ENCODE results near the gene CUEDC1. TPM values are rescaled to one million over a fixed set of nuclear protein-coding genes. Genes with fewer than 3 reads are reported as not detected.

Gene CUEDC1
- total and polyA plus RNA-seq, 9 of the 15 experiments (the other 6 are each of a cell fraction or from before 2014, with no cell fraction given) = 0.20 to 4.1 (median 1.6) TPM; not detected in 1

DNA sequence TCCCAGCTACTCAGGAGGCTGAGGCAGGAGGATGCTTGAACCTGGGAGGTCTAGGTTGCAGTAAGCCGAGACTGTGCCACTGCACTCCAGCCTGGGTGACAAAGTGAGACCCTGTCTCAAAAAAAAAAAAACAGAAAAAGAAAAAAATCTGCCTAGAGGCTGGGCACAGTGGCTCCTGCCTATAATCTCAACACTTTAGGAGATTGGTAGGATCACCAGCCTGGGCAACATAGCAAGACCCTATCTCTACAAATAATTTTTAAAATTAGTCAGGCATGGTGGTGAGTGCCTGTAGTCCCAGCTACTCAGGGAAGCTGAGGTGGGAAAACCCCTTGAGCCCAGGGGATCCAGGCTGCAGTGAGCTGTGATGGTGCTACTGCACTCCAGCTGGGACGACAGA, 17.7 kb downstream of the CUEDC1 start (continued):
- TF ChIP-seq ZNF12 (CRISPR knock-in tag; IDR thresholded peaks at IDR 0.05) (no peak), HDAC2 (IDR thresholded peaks at IDR 0.05) (no peak), FOSL1 (tag; conservative IDR thresholded peaks at IDR 0.05) (no peak), KDM4B (IDR thresholded peaks at IDR 0.05; ENCODE audit: borderline replicate concordance in 2 of 2, low read depth in 1 of 2) (no peak), FOXK2 (conservative IDR thresholded peaks at IDR 0.05 in 1 of 2, IDR thresholded peaks at IDR 0.05 in 1 of 2; ENCODE audit: low read depth in 2 of 2) (no peak), GABPB1 (CRISPR knock-in tag; IDR thresholded peaks at IDR 0.05) (no peak), PTRF (tag; IDR thresholded peaks at IDR 0.05) (no peak), ZNF224 (CRISPR knock-in tag; IDR thresholded peaks at IDR 0.05) (no peak), CAMTA2 (CRISPR knock-in tag; conservative IDR thresholded peaks at IDR 0.05) (no peak)

DNA sequence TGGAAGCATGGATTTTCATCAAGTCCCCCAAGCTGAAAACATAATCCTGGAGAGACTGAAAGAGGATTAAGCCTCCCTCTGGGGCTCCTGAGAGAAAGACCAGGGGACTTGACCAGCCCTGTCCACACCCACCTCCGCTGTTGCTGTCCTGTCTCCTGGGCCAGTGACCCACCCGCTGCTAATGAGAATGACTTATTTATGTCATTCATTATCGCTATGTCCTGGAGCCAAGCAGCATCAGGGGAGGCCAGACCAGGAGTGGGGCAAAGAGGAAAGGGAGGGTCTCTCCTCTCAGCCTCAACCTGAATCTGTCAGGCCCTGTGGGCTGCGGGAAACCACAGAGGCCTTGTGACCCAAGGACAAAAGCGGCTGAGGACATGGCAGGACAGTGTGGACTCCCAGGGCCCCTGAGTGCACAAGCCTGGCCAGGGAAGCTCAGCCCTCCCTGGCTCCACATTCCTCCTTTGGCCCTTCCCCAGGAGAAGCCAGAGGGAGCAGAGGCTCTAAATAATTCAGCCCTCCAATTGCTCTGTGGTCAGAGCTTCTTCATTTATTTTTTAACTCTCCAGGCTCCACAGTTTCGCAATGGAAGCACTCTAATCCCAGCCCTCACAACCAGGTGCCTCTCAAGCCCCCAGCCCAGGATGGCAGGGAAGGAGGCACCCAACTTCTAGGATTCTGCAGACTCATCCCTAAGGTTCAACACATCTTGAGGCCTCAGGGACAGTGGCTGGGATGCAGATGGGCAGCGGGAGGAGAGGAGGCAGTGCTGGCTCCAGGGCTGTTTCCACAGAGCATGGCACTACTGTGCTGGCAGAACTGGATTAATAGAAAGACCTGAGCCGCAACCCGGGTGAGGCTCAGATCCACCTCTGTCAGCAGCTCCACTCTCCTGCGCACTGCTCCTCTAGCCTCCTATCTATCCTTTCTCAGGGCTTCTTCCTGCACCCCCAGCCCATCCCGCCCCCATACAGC, 19.1 kb downstream of the CUEDC1 start:
- no TSS peak for BruUV-seq (replicated peaks)
- ATAC-seq (peak; percentile 28; the same call in 2 of the 3 replicates), FAIRE-seq (no peak), DNase-seq (ENCODE audit: extremely low read depth in 1 of 4, low spot score in 3 of 4) (no peak)
- Histone ChIP-seq H3K4me3 (no peak overlapping the region), H3K9me3 (replicated peaks; ENCODE audit: control insufficient read depth, insufficient read depth, low read depth, low read length) (no peaks in the 10 kb centered on the region), H3K27ac (ENCODE audit: extremely low read depth, low read depth, low read length) (no peak overlapping the region), H4K20me1 (replicated peaks; ENCODE audit: control insufficient read depth, insufficient read depth, low read length) (peaks cover 3% of the 10 kb centered on the region), H3K79me2 (ENCODE audit: control insufficient read depth, insufficient read depth, low read length) (no peaks in the 10 kb centered on the region), H3K9me1 (ENCODE audit: control insufficient read depth, insufficient read depth, low read length) (peaks cover 2% of the 10 kb centered on the region), H3K27me3 (ENCODE audit: control insufficient read depth in 2 of 2, insufficient read depth in 2 of 2, low read length in 2 of 2) (peaks cover 28 to 51% of the 10 kb centered on the region in 2 experiments), H3K4me2 (ENCODE audit: insufficient read depth, low read length) (no peak overlapping the region), H3K4me1 (replicated peaks in 1 of 2; ENCODE audit: control insufficient read depth in 2 of 2, insufficient read depth in 2 of 2, low read length in 2 of 2) (peaks cover 0 to 8% of the 10 kb centered on the region in 2 experiments; a peak in 3 of 5 replicates), H3K36me3 (ENCODE audit: control insufficient read depth, insufficient read depth, low read length) (no peaks in the 10 kb centered on the region), H3K9ac (ENCODE audit: insufficient read depth in 1 of 2, low read depth in 2 of 2, low read length in 2 of 2) (no peak overlapping the region), H2AFZ (ENCODE audit: low read depth, low read length) (no peak overlapping the region)
- intact Hi-C loops (cut with micrococcal nuclease) = no loop called here
- POLR2A ChIA-PET = interaction anchor here (0.5 to 1.6 kb wide), 2 partner anchors 11 to 16 kb away, joined by 3 to 5 read pairs; no protein-coding TSS in a partner anchor
- WGBS (ENCODE audit: insufficient coverage, low coverage, missing lambda C conversion rate) = 10% methylated on average over 8 of the region's 11 CpGs
- CTCF ChIA-PET (ENCODE audit: low intra/inter-chr PET ratio) = no interaction called here
- no peak for TF ChIP-seq PRPF4 (IDR thresholded peaks at IDR 0.05; ENCODE audit: insufficient read depth, low read depth, low read length, poor library complexity, severe bottlenecking)
- TF ChIP-seq ZNF785 (CRISPR knock-in tag; IDR thresholded peaks at IDR 0.05) = no peak
- TF ChIP-seq ZNF561 (CRISPR knock-in tag; conservative IDR thresholded peaks at IDR 0.05) = no peak
- in situ Hi-C loops (cut with MboI) = no loop called here
